GM19238 (cell line): ENCODE measurements around the gene ZNF771.
A peak's percentile ranks its signal among the peaks of the same experiment; 100 is the strongest.
"Not testable (repeated sequence)": the region's sequence is repeated elsewhere in the genome, so short reads cannot be mapped to it uniquely, and the experiment has no call there.

ENCODE experiments used
- DNase-seq: peaks from one replicate; pipeline ENCODE4 v3.0.0; 2011; ENCODE audit warnings: low spot score; ENCODE audit not compliant: insufficient read length

The ZNF771 gene

DNA sequence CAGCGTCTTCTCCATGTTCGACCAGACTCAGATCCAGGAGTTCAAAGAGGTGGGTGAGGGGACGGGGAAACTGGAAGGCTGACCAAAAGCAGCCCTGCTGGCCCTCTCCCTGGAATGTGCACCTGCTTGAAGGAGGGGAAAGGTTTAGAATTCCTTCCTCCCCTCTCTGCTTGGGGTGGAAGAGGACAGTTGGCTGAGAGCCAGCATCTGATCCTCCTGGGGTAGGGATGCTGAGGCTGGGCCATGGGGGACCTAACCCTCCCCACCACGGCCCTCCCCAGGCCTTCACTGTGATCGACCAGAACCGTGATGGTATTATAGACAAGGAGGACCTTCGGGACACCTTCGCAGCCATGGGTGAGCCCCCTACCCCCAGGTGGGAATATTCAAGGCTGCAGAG is 31.5 kb upstream of the ZNF771 start:
- DNase-seq: no peak

DNA sequence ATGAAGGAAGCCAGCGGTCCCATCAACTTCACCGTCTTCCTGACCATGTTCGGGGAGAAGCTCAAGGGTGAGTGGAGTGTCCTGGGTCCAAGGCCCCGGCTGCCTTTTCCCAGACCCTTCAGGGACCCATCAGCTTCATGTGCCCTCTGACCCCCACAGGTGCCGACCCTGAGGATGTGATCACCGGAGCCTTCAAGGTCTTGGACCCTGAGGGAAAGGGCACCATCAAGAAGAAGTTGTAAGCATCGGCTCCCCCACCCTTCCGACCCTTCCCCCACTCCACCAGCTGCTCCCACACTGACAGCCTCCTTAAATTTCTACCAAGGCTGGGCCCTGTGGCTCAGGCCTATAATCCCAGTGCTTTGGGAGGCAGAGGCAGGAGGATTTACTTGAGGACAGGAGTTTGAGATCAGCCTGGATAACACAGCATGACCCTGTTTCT is 30.9 kb upstream of the ZNF771 start:
- no peak for DNase-seq

DNA sequence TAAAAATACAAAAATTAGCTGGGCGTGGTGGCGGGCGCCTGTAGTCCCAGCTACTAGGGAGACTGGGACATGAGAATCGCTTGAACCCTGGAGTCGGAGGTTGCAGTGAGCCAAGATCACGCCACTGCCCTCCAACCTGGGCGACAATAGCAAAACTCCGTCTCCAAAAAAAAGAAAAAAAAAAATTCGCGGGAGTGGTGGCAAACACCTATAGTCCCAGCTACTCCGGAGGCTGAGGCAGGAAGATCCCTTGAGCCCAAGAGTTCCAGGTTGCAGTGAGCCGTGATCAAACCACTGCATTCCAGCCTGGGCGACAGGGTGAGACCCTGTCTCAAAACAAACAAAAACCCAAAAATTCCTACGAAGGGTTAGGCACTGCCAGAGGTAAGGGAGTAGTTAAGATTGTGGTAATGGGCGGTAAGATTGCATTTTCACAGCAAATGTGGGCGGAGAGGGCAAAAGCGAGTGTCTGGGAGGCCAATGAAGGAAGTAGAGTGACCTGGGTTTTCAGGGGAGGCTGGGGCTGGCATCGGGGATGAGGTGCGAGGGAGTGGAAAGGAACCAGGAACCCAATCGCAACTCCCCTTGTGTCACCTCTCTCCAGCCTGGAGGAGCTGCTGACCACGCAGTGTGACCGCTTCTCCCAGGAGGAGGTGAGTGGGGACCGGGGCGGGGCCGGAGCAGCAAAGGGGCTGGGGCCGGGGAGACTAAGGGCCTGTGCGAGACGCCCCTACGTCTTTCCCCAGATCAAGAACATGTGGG is 30.2 kb upstream of the ZNF771 start:
- no peak for DNase-seq

DNA sequence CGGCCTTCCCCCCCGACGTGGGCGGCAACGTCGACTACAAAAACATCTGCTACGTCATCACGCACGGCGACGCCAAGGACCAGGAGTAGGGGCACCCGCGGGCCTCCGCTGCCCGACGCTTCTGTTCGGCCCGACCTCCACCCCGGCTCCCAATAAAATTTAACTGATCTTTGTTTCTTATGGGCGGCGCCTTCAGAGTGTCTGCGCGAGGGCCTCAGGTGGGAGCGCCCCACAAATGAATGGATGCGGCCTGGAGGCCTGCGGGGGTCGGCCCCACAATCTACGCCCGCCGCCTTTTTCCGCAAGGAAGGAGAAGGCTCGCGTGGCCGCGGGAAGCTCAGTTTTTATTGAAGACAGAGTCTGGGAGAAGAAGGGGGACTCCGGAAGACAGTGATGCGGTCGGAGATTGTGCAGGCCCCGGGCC is 29.6 kb upstream of the ZNF771 start:
- peak; percentile 70 for DNase-seq

DNA sequence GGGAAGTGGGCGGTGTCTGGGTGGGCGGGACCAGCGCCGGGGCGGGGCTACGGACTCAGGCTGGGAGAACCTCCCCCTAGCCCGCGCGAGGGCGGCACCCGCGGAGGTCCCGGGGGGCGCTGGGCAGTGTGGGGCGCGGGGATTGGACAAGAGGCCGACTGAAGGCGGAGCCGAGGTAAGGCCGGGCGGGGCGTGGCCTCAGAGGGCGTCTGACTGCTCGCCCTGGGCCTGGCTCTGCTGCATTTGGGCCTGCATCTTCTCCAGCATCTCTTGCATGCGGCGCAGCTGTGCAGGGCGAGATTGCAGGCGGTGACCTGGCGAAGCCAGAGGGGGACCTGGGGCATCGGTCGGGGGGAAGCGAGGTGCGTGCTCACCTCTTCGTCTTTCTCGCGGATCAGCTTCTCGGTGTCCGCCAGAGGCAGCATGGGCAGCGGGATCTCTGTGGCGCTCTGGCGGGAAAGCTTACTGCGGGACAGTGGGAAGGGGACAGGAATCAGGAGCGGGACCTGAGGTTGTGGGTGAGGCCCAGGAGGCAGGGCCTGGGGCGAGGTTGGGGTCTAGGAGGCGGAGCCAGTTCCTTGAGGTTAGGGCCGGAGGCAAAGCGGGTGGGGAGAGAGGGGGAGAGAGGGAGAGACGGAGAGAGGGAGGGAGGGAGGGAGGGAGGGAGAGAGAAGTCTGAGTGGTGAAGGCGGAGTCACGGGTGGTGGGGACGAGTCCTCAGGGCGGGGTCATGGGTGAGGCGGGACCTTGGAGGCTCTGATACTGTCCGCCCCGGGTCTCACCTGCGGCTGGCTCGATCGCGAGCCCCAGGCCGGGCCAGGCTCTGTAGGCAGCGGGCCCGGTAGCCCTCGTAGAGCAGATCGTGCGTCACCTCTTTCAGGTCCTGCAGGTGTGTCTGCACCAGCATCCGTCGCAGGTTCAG is 28.9 kb upstream of the ZNF771 start:
- DNase-seq: peak; percentile 95

DNA sequence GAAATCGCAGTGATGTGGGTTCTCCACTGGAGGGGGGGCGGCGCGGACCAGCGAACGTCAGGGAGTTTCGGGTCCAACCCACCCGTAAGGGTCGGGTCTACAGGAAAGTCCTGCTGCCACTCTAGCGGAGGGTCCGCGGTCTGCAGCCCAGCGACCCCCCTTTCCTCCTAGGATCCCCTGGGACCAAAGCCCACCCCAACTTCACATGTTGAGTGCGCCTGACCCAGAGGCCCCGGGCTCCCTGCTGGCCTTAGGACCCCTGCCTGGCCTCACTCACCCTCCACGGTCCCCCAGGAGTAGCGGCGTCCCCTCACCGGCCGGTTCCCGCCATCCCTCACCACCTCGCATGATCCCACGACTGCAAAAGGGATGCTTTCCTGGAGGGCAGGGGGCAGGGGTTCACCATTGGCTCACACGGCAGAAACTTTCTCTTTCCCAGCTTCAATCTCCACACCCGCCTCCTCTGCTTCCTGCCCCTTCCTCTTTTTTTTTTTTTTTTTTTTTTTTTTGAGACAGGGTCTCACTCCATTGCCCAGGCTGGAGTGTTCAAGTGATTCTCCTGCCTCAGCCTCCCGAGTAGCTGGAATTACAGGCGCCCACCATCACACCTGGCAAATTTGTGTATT is 28.1 kb upstream of the ZNF771 start:
- DNase-seq: no peak

GRCh38 chr16:30380072-30380802 is 27.2 kb upstream of the ZNF771 start:
- DNase-seq: no peak

GRCh38 chr16:30380803-30381208 is 26.6 kb upstream of the ZNF771 start:
- no peak for DNase-seq

DNA sequence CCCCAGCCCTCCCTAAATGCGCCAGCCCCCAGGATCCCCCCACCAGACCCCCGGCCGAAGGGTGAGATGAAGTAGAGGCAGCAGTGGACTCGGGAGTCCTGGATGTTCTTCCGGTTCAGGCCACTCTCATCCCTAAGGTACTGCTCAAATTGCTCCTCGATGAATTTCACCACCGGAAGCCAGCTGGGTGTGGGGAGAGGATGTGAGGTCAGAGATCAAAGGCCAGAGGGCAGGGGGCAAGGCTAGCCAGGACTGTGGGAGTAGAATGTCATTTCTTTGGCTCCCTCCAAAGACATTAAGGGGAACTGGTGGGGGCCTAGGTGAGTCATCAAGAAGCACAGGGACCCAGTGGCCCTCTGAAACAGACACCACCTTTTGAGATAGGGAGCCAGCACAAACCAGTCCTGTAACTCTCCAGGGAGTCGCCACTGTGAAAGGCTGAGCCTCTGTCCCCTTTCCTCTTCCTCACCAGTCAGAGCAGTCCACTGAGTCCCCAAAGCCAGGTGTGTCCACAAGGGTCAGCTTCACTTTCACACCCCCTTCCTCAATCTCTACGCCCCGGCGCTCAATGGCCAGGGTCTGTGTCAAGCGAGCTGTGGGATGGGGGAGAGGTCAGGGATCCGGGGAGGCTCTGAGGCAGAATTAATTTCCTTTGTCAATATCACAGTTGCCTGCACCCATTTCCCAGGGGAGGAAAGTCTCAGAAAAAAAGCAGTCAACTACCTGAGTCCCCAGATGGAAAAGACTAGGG is 25.9 kb upstream of the ZNF771 start:
- DNase-seq: no peak

- DNase-seq: peak; percentile 75
Observed at GRCh38 chr16:30382111-30382881, 25.1 kb upstream of the ZNF771 start, which contains the start of gene SEPTIN1. SEPTIN1 (minus strand) TSS chr16:30382561; CDS start chr16:30382542, 19 bp downstream.

- DNase-seq: no peak
Observed at GRCh38 chr16:30383521-30383920, 23.9 kb upstream of the ZNF771 start.

GRCh38 chr16:30394592-30395154 is 12.7 kb upstream of the ZNF771 start:
- DNase-seq: no peak

- DNase-seq: peak; percentile 77
Observed at GRCh38 chr16:30395155-30395991, 12.0 kb upstream of the ZNF771 start, which contains the start of gene ZNF48. ZNF48 (plus strand) TSS chr16:30395420; CDS start chr16:30395795, 375 bp downstream.

DNA sequence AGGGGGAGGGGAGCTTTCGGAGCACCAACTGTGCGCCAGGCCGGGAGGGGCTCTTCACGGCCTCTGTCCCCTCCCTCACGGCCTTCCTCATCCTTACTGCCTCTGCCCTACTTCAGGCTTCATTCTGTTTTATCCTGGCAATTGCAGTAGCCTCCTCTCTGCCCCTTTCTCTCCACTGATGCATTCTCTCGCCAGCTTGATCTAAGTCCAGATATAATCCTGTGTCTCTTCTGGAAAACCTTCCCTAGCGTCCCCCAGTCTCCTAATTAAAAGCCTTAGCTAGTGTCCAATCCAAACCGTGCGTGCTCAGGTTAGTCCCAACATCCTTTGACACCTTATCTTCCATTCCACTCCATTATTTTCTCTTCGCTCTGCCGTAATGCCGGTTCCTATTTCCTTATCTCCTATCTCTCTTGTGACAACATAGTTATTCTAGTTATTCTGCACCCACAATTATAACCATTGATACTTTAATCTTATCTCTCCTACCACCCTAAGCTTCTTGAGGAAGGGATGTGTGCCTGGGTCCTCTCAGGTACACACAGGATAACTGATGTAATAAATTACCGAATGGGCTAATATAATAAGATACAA is 11.3 kb upstream of the ZNF771 start:
- DNase-seq: no peak

DNA sequence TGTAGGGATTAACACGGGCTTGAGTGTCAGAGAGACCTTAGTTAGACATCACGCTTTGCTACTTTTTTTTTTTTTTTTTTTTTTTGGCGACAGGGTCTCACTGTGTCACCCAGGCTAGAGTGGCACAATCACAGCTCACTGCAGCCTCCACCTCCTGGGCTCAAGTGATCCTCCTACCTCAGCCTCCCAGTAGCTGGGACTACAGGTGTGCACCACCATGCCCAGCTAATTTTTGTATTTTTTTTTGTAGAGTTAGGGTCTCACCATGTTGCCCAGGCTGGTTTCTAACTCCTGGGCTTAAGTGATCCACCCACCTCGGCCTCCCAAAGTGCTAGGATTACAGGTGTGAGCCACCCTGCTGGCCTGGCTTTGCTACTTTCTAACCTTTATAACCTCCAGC is 10.8 kb upstream of the ZNF771 start:
- not testable (repeated sequence) for DNase-seq

DNA sequence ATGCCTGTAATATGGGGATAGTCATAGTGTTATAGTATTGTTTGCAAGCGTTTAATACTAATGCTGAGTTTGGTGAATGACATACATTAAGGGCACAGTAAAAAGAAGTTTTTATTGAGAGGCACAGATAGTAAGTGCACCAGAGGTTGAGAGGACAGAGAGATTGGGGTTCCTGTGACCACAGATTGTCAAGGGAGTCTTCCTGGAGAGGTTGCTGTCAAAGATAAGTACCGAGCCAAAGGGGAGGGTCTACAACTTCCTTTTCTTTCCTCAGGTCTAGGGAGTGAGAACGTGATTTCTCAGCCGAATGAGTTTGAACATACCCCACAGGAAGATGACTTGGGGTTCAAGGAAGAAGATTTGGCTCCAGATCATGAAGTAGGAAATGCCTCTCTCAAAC is 10.3 kb upstream of the ZNF771 start:
- DNase-seq: no peak

DNA sequence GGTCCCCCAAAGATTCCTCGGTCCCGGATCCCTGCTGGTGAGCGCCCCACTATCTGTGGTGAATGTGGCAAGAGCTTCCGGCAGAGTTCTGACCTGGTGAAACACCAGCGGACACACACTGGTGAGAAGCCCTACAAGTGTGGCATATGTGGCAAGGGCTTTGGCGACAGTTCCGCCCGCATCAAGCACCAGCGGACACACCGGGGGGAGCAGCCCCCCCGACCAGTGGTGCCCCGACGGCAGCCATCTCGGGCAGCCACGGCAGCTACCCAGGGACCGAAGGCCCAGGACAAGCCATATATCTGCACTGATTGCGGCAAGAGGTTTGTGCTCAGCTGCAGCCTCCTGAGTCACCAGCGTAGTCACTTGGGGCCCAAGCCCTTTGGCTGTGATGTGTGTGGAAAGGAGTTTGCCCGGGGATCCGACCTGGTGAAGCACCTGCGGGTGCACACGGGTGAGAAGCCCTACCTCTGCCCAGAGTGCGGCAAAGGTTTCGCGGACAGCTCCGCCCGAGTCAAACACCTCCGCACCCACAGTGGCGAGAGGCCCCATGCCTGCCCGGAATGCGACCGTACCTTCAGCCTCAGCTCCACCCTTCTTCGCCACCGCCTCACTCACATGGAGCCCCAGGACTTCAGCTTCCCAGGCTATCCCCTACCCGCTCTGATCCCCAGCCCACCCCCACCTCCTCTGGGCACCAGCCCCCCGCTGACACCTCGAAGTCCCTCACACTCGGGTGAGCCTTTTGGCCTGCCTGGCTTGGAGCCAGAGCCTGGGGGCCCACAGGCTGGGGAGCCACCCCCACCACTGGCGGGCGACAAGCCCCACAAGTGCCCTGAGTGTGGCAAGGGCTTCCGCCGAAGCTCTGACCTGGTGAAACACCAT is 9.4 kb upstream of the ZNF771 start:
- no peak for DNase-seq
